Parathyroid adenoma (tissue), 2 donors: ENCODE results near the gene MAK.

ENCODE experiments used
- H2AFZ ChIP-seq: fragments of 300-600 bp; sonication (generic); one replicate; pipeline ENCODE4 v1.7.0; 2017; ENCODE audit warnings: antibody characterized with exemption, mild to moderate bottlenecking
- H3K27ac ChIP-seq: fragments of 300-600 bp; sonication (generic); one replicate; pipeline ENCODE4 v1.7.0; 2017
- H3K27me3 ChIP-seq: fragments of 300-600 bp; sonication (generic); one replicate; pipeline ENCODE4 v1.7.0; 2017; ENCODE audit warnings: low read length; ENCODE audit not compliant: control insufficient read depth, insufficient read depth
- H3K36me3 ChIP-seq: fragments of 300-600 bp; sonication (generic); one replicate; pipeline ENCODE4 v1.7.0; 2017; ENCODE audit warnings: low read length; ENCODE audit not compliant: control insufficient read depth, insufficient read depth
- H3K4me1 ChIP-seq: fragments of 300-600 bp; sonication (generic); one replicate; pipeline ENCODE4 v1.7.0; 2017; ENCODE audit warnings: control low read depth
- H3K4me2 ChIP-seq: fragments of 300-600 bp; sonication (generic); one replicate; pipeline ENCODE4 v1.7.0; 2017; ENCODE audit warnings: low read length
- H3K4me3 ChIP-seq: fragments of 300-600 bp; sonication (generic); one replicate; pipeline ENCODE4 v1.7.0; 2017; ENCODE audit warnings: low read depth, low read length
- H3K79me2 ChIP-seq: fragments of 300-600 bp; sonication (generic); one replicate; pipeline ENCODE4 v1.7.0; 2017; ENCODE audit warnings: control low read depth
- H3K9ac ChIP-seq: fragments of 300-600 bp; sonication (generic); one replicate; pipeline ENCODE4 v1.7.0; 2017; ENCODE audit warnings: mild to moderate bottlenecking
- H3K9me3 ChIP-seq: fragments of 300-600 bp; sonication (generic); one replicate; pipeline ENCODE4 v1.7.0; 2017; ENCODE audit warnings: low read length; ENCODE audit not compliant: control insufficient read depth
- CTCF ChIP-seq: fragments of 300-600 bp; sonication (generic); IDR thresholded peaks from one replicate; pipeline ENCODE4 v1.7.0; 2017; ENCODE audit warnings: antibody characterized with exemption, mild to moderate bottlenecking
- donor health status: primary hyperparathyroidism.

MAK gene

GRCh38 chr6:10733151-10733715 is 105.1 kb downstream of the MAK start:
- TF ChIP-seq CTCF = no peak
- H3K9me3 ChIP-seq = no peaks in the 10 kb centered on the region
- H3K4me1 ChIP-seq = peaks cover 20% of the 10 kb centered on the region
- H3K27me3 ChIP-seq = no peaks in the 10 kb centered on the region
- H2AFZ ChIP-seq = peak overlapping the region; percentile 59
- no peak overlapping the region for H3K9ac ChIP-seq
- H3K79me2 ChIP-seq = no peaks in the 10 kb centered on the region
- no peak overlapping the region for H3K4me2 ChIP-seq
- H3K4me3 ChIP-seq = no peak overlapping the region
- H3K27ac ChIP-seq = peak overlapping the region; percentile 59
- no peaks in the 10 kb centered on the region for H3K36me3 ChIP-seq

DNA sequence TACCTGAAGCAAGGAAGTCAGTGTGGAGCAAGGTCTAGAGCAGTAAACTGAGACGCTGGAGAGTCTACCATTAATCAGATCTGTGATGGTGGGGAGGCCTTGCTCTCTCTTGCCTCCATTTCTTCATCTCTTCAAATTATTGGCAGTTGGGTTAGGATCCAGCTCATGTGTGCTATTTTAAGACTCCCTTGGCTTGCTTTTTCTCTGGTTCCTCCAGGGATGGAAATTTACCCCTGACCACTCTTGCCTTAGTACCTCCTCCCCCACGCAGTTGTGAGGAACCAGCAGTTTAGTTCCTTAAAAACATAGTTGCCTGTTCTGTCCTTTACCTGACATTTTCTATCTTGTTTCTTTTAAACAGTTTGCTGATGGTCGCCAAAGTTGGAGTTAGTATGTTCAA is 108.1 kb downstream of the MAK start:
- Histone ChIP-seq H2AFZ (no peak overlapping the region), H3K36me3 (no peaks in the 10 kb centered on the region), H3K9ac (no peak overlapping the region), H3K27me3 (no peaks in the 10 kb centered on the region), H3K4me2 (peak overlapping the region; percentile 41), H3K9me3 (no peaks in the 10 kb centered on the region), H3K27ac (peak overlapping the region; percentile 60), H3K4me3 (peak overlapping the region; percentile 14), H3K79me2 (no peaks in the 10 kb centered on the region), H3K4me1 (peaks cover 20% of the 10 kb centered on the region)
- no peak for TF ChIP-seq CTCF

- H3K4me2 ChIP-seq = no peak overlapping the region
- H3K27me3 ChIP-seq = no peaks in the 10 kb centered on the region
- no peak overlapping the region for H3K4me3 ChIP-seq
- H3K4me1 ChIP-seq = peaks cover 17% of the 10 kb centered on the region
- no peaks in the 10 kb centered on the region for H3K36me3 ChIP-seq
- peaks cover 5% of the 10 kb centered on the region for H3K79me2 ChIP-seq
- no peak for TF ChIP-seq CTCF
- H3K9ac ChIP-seq = no peak overlapping the region
- no peaks in the 10 kb centered on the region for H3K9me3 ChIP-seq
- H3K27ac ChIP-seq = no peak overlapping the region
- H2AFZ ChIP-seq = no peak overlapping the region
Measured at GRCh38 chr6:10725716-10726115, 112.6 kb downstream of the MAK start.

- no peak for TF ChIP-seq CTCF
- Histone ChIP-seq H3K9me3 (no peaks in the 10 kb centered on the region), H3K36me3 (no peaks in the 10 kb centered on the region), H3K4me3 (no peak overlapping the region), H3K79me2 (peaks cover 5% of the 10 kb centered on the region), H3K9ac (no peak overlapping the region), H3K4me1 (peaks cover 10% of the 10 kb centered on the region), H3K27ac (no peak overlapping the region), H2AFZ (no peak overlapping the region), H3K27me3 (no peaks in the 10 kb centered on the region), H3K4me2 (no peak overlapping the region)
Measured at GRCh38 chr6:10725044-10725443, 113.3 kb downstream of the MAK start.

DNA sequence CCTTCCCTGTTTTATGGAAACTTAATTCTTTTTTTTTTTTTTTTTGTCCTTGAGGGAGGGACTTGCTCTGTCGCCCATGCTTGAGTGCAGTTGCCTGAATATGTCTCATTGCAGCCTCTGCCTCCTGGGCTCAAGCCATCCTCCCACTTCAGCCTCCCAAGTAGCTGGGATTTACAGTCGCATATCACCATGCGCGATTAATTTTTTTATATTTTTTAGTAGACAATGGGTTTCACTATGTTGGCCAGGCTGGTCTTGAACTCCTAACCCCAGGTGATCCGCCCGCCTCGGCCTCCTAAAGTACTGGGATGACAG is 114.8 kb downstream of the MAK start:
- Histone ChIP-seq H3K4me3 (peak overlapping the region; percentile 94), H3K79me2 (peaks cover 5% of the 10 kb centered on the region), H2AFZ (peak overlapping the region; percentile 84), H3K27me3 (no peaks in the 10 kb centered on the region), H3K4me1 (peaks cover 9% of the 10 kb centered on the region), H3K36me3 (no peaks in the 10 kb centered on the region), H3K27ac (peak overlapping the region; percentile 92), H3K4me2 (peak overlapping the region; percentile 81), H3K9ac (peak overlapping the region; percentile 39), H3K9me3 (no peaks in the 10 kb centered on the region)
- TF ChIP-seq CTCF = no peak
